Stimulated activated CD4-positive, alpha-beta T cell treated with anti-CD3 and anti-CD28 coated beads, Interleukin-1b, Interleukin-23, amount 100 ng/mL, for 4 hours (primary cell): ENCODE measurements around the gene ZBTB12.

Source experiments
- DNase-seq, 2 donors: peaks; one replicate each; pipeline ENCODE4 v3.0.0-alpha.2; 2020; ENCODE audit warnings: low read depth in 2 of 2

ZBTB12 gene

GRCh38 chr6:31896856-31897611 is 4.9 kb downstream of the ZBTB12 start:
- DNase-seq = no peak

DNA sequence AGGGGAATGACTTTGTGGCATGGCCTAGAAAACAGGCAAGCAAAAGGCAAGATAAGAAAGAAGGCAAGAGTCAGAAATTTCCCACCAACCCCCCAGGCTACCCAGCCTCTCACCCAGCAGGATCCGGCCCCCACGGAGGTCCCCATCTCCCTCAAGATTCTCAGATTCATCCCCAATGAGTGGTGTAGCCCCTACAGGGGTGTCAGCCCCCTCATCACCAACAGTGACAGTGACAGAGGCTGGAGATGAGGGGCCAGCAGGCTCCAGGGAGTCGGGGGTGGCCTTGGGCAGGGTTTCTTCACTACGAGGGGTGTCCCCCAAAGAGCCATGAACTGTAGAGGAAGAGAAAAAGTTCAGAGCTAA is 5.4 kb downstream of the ZBTB12 start:
- no peak for DNase-seq

DNA sequence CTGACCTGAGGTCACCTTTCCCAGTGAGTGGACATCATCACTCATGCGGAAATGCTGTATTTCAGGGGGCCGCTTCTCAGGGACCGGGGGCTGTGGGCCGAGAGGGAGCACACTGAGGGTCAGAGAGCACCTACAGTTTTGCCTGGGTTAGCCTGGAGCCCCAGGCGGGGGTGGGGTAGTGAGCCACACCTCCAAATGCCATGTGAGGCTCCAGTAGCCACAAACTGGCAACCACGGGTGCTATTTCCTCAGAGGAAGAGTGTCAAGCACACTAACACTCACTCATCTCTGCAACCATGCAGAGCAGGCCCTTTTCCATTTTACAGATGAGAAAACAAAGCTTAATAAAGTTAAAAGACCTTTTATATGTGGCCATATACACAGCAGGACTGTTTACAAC is 9.1 kb downstream of the ZBTB12 start:
- no peak for DNase-seq

- DNase-seq = no peak
Measured at GRCh38 chr6:31889331-31889972, 12.4 kb downstream of the ZBTB12 start.

GRCh38 chr6:31888276-31889258 is 13.3 kb downstream of the ZBTB12 start:
- DNase-seq = peak; percentile 54 to 59

DNA sequence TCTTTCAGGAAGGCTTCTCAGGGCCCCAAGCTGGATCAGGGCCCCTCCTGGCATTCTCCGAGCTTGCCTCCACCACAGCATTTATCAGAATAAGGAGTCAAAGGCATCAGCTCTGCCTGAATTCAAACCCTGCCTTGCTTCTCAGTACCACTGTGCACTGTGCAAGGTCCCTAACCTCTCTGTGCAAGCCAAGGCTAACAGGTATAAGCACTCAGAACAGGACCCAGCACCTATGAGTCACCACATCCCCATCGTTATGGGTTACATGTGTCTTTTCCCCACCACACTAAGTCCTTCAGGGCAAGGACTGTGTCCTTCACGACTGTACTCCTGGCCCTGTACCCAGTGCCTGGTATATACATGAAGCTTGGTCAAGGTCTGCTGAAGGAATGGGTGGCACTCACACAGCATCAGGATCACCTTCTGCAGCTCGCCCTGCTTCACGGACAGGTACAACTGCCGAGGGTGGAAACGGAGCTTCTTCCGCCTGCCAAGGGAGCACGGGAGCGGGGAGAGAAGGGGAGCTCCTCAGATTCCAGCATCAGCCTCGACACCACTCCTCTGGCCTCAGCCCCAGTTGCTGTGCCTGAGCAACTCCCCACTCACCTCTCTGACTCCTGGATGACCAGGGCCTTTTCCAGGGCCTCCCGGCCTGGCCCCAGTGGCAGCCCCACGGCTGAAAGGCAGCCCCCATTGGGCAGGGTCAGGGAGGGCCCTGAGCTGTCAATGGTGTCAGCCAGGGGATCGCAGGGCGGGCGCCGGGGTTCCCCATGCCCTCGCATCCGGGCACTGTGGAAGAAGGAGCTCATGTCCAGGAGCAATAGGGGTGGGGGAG is 14.5 kb downstream of the ZBTB12 start:
- DNase-seq = no peak

DNA sequence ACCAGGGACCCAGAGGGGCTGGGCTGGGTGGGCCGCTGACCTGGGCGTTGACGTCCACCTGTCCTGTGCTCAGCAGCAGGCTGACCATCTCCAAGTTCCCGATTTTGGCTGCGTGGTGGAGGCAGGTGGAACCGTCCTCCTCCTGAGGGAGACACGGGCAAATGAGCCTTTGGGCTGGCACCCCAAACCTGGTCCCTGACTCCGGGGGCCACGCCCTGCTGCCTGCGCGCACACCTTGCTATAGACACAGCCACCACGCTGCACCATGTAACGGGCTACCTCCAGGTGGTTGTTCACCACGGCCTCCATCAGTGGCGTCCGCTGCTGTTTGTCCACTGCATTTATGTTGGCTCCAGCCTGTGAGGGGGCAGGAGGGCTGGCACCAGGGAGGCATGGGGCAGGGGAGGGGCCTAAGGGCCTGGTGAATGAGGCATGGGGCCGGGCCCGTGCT is 15.3 kb downstream of the ZBTB12 start:
- no peak for DNase-seq

DNA sequence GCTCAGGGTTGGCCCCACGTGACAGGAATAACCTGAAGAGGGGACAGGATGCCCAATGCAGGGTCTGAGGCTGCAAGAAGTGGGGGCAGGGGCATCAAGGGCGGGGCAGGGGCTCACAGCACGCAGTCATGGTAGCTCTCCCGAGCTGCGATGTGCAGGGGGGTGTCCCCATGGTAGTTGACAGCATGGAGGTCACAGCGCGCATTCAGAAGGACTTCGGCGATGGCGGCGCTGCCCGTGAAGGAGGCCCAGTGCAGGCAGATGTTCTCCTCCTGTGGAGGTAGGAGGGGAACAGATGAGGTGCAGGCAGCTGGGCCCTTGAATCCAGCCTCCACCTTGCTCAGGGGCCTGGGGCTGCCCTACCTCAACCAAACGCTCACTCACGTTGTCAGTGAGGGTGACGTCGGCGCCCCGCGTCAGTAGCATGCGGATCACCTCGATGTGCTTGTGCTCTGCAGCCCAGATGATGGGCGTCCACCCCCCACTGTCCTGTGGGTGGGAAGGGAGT is 17.3 kb downstream of the ZBTB12 start:
- no peak for DNase-seq

- DNase-seq = no peak
Measured at GRCh38 chr6:31883676-31884075, 18.2 kb downstream of the ZBTB12 start.

GRCh38 chr6:31882344-31882743 is 19.5 kb downstream of the ZBTB12 start:
- no peak for DNase-seq

DNA sequence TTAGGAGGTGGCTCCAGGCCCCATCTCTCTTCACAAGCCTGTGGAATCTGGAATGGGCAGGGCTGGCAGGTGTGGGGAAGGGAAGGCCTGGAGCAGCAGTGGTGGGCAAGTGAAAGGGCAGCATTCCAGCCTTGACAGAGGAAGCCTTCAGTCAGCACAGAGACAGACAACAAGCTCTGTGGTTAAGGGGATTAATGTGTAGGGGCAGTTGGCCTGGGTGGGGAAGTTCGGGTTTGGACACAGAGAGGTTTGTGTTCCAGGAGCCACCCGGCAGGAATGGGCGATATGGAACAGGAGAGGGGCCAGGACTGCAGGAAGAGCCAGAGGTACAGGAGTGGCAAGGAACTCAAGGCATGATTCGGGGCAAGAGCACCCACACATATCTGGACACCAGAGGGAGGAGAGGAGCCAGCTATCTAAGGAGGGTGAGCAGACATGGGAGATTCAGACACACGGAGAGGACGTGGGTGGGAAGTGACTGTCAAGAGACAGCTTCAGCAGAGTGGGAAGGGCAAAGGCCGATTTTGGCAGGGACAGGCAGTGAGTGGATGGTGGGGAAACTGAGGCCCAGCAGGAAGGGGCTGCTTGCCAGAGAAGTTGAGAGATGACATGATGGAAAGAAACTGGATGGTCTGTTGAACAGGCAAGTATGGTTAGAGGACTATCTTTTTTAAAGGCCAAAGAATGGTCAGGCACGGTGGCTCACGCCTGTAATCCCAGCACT is 20.6 kb downstream of the ZBTB12 start:
- DNase-seq = no peak

- no peak for DNase-seq
Measured at GRCh38 chr6:31880616-31881015, 21.3 kb downstream of the ZBTB12 start.

DNA sequence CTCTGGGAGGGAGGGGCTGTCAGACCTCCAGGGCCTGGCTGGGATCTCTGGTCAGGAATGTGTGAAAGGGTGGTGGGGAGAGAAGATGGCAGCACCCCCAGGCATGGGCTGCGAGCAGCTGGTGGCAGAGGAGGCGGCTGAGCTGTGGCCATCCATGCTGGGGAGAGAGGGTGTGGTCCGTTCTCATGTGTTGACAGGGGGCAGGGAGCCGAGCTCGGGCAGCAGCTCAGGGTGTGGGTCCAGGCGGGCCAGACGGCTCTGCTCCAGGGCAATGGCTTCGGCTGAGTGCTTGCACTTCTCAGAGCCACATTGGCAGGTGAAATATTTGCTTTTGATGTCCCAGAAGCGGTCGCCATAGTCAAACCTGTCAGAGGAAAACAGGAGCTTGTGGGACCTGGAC is 22.0 kb downstream of the ZBTB12 start:
- DNase-seq = no peak

DNA sequence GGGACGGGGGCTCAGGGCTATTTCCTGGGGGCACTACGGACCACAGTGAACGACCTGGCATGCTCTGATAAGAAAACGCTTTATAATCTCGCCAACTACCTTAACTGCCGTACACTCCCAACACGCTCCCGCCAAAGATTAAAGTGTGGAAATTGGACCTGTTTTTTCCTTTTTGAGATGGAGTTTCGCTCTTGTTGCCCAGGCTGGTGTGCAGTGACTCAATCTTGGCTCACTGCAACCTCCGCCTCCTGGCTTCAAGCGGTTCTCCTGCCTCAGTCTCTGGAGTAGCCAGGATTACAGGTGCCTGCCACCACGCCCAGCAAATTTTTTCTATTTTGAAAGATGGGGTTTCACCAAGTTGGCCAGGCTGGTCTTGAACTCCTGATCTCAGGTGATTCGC is 22.7 kb downstream of the ZBTB12 start:
- no peak for DNase-seq

GRCh38 chr6:31878726-31879125 is 23.2 kb downstream of the ZBTB12 start, which contains the start of gene SLC44A4:
SLC44A4 (minus strand) TSS chr6:31878997; CDS start chr6:31878980, 17 bp downstream.
- no peak for DNase-seq

GRCh38 chr6:31878222-31878621 is 23.7 kb downstream of the ZBTB12 start:
- no peak for DNase-seq

GRCh38 chr6:31877651-31878161 is 24.2 kb downstream of the ZBTB12 start:
- DNase-seq = no peak

- no peak for DNase-seq
Measured at GRCh38 chr6:31877125-31877650, 24.7 kb downstream of the ZBTB12 start.

DNA sequence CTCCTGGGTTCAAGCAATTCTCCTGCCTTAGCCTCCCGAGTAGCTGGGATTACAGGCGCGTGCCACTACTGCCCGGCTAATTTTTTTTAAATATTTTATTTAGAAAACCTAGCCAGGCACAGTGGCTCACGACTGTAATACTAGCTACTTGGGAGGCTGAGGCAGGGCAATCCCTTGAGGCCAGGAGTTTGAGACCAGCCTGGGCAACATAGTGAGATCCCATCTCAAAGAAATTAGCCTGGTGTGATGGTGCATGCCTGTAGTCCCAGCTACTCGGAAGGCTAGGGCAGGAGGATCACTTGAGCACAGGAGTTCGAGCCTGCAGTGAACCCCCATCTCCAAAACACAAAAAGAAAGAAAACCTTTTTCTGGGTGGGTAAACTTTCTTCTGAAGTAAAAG is 25.5 kb downstream of the ZBTB12 start:
- DNase-seq = no peak

GRCh38 chr6:31875877-31876276 is 26.0 kb downstream of the ZBTB12 start:
- no peak for DNase-seq
